ENCODE measurements around the gene CSF2RB. TPM values are rescaled to one million over a fixed set of nuclear protein-coding genes. Genes with fewer than 3 reads are reported as not detected.

Gene CSF2RB
- total RNA-seq, 1 experiment from 2014 or later: not detected

DNA sequence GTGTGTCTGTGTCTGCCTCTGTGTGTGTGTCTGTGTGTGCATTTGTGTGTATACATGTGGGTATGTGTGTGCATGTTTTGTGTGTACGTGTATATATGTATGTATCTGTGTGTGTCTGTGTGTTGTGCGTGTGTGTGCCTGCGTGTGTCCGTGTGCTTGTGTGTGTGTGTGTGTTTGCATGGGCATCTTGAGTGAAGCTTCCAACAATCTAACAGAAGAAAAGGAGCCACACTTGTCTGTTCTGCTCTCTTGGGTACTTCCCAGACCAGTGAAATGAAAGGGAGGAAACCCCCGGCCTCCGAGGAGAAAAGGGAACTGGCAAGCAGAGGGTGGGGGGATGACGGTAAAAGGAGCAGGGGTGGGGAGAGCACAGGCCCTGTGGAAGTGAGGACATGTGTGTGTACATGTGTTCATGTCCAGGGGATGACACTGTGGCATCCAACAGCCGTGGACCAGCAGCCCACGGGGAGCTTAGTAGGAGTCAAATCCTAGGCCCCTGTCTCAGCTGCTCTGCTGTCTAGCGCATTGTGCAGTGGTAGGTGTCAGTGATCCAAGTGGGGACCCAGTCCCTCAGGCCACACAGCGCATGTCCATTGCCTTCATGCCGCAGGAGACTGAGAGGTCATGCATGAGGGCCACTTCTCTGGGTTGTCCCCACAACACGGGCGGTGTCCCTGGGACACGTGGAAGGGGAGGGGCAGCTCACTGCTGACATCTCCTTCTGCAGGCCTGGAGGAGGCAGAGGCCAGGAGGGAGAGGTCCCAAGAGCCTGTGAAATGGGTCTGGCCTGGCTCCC, 8.1 kb downstream of the CSF2RB start:
- DNase-seq (ENCODE audit: low spot score): no peak

DNA sequence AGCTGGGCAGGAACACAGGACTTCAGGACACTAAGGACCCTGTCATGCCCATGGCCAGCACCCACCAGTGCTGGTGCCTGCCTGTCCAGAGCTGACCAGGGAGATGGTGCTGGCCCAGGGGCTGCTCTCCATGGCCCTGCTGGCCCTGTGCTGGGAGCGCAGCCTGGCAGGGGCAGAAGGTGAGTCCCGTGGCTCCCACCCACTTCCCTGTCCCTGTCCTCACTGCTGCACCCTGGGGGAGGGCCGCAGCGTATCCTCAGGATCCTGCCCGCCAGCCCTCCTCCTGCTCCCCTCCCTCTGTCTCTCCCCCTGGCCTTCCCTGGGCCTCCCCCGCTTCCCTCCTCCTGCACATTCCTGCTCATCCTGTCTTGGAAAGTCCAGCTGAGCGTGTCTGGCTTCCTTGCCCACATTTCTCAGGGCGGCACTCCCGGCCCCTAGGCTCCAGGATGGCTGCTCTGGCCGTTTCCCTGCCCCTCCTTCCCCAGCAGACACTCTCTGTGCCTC, 8.7 kb downstream of the CSF2RB start:
- DNase-seq (ENCODE audit: low spot score): no peak

- DNase-seq (ENCODE audit: low spot score): no peak
Observed at GRCh38 chr22:36922711-36923110, 9.3 kb downstream of the CSF2RB start.

DNA sequence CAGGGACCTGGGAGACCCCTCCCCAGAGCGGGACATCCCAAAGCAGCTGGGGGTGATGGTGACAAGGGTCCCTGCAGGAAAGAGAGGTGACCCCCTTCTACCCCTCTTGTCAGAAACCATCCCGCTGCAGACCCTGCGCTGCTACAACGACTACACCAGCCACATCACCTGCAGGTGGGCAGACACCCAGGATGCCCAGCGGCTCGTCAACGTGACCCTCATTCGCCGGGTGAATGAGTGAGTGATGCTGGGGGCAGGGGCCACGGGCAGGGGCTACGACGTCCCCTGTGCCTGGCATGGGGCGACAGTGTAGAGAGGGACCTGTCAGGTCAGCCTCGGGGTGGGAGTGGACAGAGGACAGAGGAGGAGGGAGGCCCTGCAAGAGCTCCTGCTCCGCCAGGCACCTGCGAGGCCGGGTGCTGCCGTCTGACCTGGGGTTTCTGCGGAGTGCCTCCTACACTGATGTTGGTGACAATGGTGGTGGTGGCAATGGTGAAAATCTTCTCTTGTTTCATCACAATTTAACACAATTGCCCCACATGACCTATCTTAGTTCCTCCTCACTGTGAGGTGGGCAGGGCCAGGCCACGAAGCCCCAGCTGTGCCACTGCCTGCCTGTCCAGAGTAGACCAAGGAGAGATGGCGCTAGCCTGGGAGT, 9.8 kb downstream of the CSF2RB start:
- no peak for DNase-seq (ENCODE audit: low spot score)

DNA sequence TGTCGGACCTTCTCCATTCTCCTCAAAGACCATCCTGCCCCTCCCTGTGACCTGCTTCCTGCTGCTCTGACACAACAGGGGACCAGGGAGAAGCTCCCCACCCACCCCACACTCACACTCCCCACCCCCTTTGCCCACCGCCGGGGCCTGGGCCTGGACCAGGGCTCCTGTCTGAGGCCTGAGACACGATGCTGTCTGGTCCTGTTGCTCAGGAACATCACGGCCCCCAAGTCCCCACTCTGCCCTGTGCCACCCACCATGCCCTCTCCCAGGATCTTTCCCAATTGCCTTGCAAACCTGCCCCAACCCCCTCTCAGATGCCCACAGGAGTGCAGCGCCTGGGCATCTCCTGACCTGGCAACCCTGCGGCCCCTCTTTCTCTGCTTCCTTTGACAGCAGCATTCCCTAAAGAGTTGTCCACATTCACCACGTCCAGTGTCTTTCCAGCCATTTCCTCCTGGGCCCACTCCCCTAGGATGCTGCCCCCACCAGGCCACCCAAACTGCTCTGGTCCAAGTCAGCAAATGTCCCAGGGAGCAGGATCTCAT, 10.8 kb downstream of the CSF2RB start:
- no peak for DNase-seq (ENCODE audit: low spot score)

DNA sequence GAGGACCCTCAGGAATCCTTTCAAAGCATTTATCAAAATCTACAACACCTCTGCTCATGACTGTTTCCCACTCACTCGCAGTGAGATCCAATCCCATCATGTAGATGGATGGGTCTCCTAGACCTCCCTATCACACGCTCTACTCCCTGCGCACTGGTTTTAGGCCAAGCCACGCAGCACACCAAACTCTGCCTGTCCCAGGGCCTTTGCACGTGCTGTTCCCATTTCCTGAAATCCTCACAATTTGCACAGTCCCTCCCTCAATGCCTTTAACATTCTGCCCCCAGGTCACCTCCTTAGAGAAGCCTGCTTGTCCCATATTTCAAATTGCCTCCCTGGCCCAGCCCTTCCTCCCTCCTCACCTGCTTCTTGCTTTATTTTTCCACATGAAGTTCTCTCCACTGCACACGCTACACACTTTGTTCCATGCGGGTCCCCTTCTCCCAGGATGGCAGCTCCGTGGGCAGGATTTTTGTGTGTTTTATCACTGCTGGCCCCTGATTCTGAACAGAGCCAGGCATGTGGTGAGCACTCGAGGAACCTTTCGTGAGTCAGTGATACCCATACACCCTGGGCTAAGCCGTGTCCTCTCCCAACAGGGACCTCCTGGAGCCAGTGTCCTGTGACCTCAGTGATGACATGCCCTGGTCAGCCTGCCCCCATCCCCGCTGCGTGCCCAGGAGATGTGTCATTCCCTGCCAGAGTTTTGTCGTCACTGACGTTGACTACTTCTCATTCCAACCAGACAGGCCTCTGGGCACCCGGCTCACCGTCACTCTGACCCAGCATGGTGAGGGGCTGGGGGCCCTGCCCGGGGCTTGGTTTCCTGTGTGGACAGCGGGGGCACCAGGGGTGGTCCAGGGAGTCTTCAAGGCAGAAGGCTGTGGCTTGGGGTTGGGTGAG, 12.2 kb downstream of the CSF2RB start:
- DNase-seq (ENCODE audit: low spot score): no peak

GRCh38 chr22:36926309-36926708, 12.9 kb downstream of the CSF2RB start:
- no peak for DNase-seq (ENCODE audit: low spot score)

DNA sequence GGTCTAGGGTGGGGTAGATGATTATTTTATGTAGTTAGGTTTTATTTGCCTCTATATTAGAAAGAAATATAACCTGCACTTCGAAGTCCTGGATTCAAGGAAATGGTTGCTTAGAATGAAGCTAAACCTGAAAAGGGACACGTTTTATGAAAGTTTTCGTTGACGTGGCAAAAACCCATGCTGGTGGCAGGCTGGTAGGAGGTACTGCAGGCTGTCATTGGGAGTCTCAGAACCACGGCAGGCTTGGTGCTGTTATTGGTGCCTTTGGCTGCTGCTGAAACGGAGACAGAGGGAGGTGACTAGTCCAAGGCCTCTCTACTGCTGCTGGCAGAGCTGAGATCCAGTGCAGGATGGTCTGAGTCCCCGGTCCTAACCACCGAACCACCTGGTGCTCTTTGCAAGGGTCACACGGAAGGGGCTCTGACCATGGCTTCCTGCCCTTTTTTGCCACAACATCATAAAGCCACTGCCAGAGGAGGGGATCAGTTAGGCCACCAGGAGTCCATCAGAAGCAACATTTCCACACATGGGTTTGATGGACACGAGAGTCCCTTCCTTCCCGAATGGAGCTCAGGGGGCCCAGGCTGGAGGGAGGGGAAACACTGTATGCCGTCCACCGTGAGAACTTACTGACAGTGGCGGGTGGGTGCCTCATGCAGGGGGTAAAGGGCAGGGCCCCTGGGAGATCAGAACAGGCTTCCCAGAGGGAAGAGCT, 13.4 kb downstream of the CSF2RB start:
- DNase-seq (ENCODE audit: low spot score): no peak

DNA sequence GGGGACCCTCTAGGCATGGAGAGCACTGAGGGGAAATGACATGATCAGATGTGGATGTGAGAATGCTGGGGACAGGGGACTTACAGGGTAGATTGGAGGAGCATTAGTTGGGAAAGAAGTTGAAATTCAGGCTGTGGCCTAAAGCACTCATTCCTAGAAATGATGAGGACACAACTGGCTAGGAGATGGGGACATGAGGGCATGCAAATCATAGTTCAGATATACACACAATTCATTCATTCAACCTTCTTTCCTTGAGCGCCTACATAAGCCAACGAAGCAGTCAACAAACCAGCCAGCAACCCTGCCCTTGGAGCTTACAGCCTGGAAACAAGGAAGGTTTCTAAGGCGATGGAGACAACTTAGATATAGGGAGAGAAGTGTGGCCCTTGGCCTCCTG, 14.2 kb downstream of the CSF2RB start:
- DNase-seq (ENCODE audit: low spot score): no peak

DNA sequence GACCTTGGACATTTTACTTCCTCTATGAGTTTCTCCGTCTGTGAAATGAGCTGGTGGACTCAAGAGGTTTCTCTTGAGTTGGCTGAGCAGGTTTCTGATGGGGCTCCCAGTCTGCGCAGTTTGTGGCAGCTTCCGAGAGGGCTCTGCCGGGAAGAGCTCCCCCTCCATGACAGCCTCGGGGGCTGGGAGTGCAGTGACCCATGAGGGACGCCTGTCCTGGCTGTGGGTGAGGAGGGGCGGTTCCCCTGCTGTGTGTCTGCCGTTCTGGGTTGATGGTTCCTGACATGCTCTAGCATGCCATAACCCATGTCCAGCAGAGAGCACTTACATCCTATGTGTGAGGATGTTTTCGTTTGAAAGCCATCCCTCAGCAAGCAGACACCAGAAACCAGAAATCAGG, 14.8 kb downstream of the CSF2RB start:
- no peak for DNase-seq (ENCODE audit: low spot score)

DNA sequence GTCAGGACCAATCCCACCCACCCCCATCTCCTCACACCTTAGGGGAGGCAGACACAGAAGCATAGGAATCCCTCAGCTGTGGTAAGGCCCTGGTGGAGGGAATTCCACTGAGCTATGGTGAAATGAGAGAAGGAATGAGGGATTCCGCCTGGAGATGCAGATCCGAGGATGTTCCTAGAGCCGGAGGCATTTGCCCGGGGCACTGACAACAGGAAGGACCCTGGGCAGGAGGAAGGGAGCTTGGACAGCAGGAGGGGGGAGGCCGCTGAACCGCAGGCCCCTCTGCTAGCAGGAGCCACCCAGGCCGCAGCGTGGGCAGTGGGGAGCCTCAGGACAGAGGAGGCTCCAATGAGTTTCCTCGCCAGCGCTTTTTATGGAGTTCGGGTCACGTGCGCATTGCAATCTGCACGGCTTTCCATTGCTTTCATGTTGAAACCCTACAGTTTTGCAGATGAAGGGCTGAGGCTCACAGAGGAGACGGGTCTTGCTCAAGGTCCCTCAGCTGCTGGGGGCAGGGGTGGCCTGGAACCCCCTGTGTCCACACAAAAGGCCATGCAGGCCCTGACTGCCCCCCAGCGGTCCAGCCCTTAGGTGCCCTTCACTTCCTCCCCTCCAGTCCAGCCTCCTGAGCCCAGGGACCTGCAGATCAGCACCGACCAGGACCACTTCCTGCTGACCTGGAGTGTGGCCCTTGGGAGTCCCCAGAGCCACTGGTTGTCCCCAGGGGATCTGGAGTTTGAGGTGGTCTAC, 15.5 kb downstream of the CSF2RB start:
- no peak for DNase-seq (ENCODE audit: low spot score)

DNA sequence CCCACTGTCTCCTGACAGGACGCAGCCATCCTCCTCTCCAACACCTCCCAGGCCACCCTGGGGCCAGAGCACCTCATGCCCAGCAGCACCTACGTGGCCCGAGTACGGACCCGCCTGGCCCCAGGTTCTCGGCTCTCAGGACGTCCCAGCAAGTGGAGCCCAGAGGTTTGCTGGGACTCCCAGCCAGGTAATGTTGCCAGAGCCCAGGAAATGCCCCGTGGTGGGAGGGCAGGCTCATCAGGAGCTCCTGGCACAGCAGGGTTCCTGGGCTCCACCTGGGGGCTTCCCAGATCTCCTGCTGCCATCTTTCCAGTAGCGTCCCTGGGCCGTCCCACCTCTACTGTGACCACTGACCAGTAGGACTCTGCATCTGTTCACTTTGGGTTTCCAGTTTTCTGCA, 16.2 kb downstream of the CSF2RB start:
- DNase-seq (ENCODE audit: low spot score): no peak

GRCh38 chr22:36930041-36930935, 16.9 kb downstream of the CSF2RB start:
- no peak for DNase-seq (ENCODE audit: low spot score)

- no peak for DNase-seq (ENCODE audit: low spot score)
Observed at GRCh38 chr22:36931446-36931845, 18.0 kb downstream of the CSF2RB start.

GRCh38 chr22:36933629-36934417, 20.4 kb downstream of the CSF2RB start:
- DNase-seq (ENCODE audit: low spot score): no peak

- DNase-seq (ENCODE audit: low spot score): no peak
Observed at GRCh38 chr22:36934418-36935312, 21.2 kb downstream of the CSF2RB start.

- DNase-seq (ENCODE audit: low spot score): no peak
Observed at GRCh38 chr22:36935313-36935610, 21.8 kb downstream of the CSF2RB start.

- DNase-seq (ENCODE audit: low spot score): no peak
Observed at GRCh38 chr22:36935694-36936093, 22.3 kb downstream of the CSF2RB start.

Measured in HT-29 (cell line).